Liver (tissue), 9 donors: ENCODE results near the gene GNA15. TPM values are rescaled to one million over a fixed set of nuclear protein-coding genes. Genes with fewer than 3 reads are reported as not detected.

Source experiments
- DNase-seq: peaks from one replicate; pipeline ENCODE4 v3.0.0-alpha.2; 2017; ENCODE audit warnings: low spot score
- H3K27ac ChIP-seq, 2 donors: one replicate each; pipeline ENCODE4 v1.7.0; 2013; ENCODE audit warnings: inconsistent platforms in 2 of 2, low read length in 2 of 2, control low read depth in 1 of 2, low read depth in 1 of 2, mild to moderate bottlenecking in 1 of 2
- H3K27me3 ChIP-seq, 4 donors: one replicate each; pipeline versions ENCODE4 v1.6.1 to v1.7.0; 2013; ENCODE audit warnings: low read length in 3 of 4, inconsistent platforms in 1 of 4, mild to moderate bottlenecking in 1 of 4, moderate library complexity in 1 of 4; ENCODE audit not compliant: control insufficient read depth in 4 of 4, insufficient read depth in 4 of 4
- H3K36me3 ChIP-seq, 4 donors: one replicate each; pipeline versions ENCODE4 v1.6.1 to v1.7.0; 2013; ENCODE audit warnings: low read length in 3 of 4, mild to moderate bottlenecking in 3 of 4, low read depth in 1 of 4, moderate library complexity in 1 of 4; ENCODE audit not compliant: control insufficient read depth in 4 of 4, insufficient read depth in 3 of 4
- H3K4me1 ChIP-seq, 4 donors: one replicate each; pipeline versions ENCODE4 v1.6.1 to v1.7.0; 2013; ENCODE audit warnings: low read length in 3 of 4, mild to moderate bottlenecking in 3 of 4, moderate library complexity in 1 of 4; ENCODE audit not compliant: control insufficient read depth in 4 of 4, insufficient read depth in 4 of 4
- H3K4me3 ChIP-seq, 3 donors: one replicate each; pipeline versions ENCODE4 v1.6.1 to v1.7.0; 2013; ENCODE audit warnings: low read length in 3 of 3, control low read depth in 1 of 3, low read depth in 1 of 3, mild to moderate bottlenecking in 1 of 3
- H3K9ac ChIP-seq, 2 donors: one replicate each; pipeline ENCODE4 v1.7.0; 2013; ENCODE audit warnings: low read length in 2 of 2, mild to moderate bottlenecking in 2 of 2, moderate library complexity in 2 of 2, control low read depth in 1 of 2, low read depth in 1 of 2
- H3K9me3 ChIP-seq, 4 donors: one replicate each; pipeline versions ENCODE4 v1.6.1 to v1.7.0; 2013; ENCODE audit warnings: low read length in 3 of 4; ENCODE audit not compliant: control insufficient read depth in 4 of 4
- ATF3 ChIP-seq: IDR thresholded peaks from 2 replicates; pipeline ENCODE4 v1.6.1; 2016; ENCODE audit warnings: antibody characterized with exemption
- CTCF ChIP-seq: fragments of 150-350 bp; IDR thresholded peaks from 2 replicates; pipeline ENCODE4 v1.5.1; 2017; ENCODE audit warnings: improper control_type of control experiment, low read depth, low read length; ENCODE audit not compliant: missing input control
- GABPA ChIP-seq, 2 donors: IDR thresholded peaks in 1 of 2; conservative IDR thresholded peaks in 1 of 2; 2 replicates each; pipeline ENCODE4 v1.6.1; 2016; ENCODE audit warnings: antibody characterized with exemption in 2 of 2, mild to moderate bottlenecking in 1 of 2, moderate library complexity in 1 of 2
- HNF4A ChIP-seq, 2 donors: conservative IDR thresholded peaks; 2 replicates each; pipeline ENCODE4 v1.6.1; 2016; ENCODE audit warnings: antibody characterized with exemption in 2 of 2, mild to moderate bottlenecking in 2 of 2
- MAX ChIP-seq: IDR thresholded peaks from 2 replicates; pipeline ENCODE4 v1.6.1; 2016; ENCODE audit warnings: antibody characterized with exemption
- RAD21 ChIP-seq, 2 donors: IDR thresholded peaks; 2 replicates each; pipeline ENCODE4 v1.6.1; 2016; ENCODE audit warnings: antibody characterized with exemption in 2 of 2, mild to moderate bottlenecking in 2 of 2
- REST ChIP-seq: IDR thresholded peaks from 2 replicates; pipeline ENCODE4 v1.6.1; 2016; ENCODE audit warnings: antibody characterized with exemption, mild to moderate bottlenecking
- RXRA ChIP-seq, 2 donors: IDR thresholded peaks; 2 replicates each; pipeline ENCODE4 v1.6.1; 2017 to 2018; ENCODE audit warnings: antibody characterized with exemption in 2 of 2, mild to moderate bottlenecking in 1 of 2
- TAF1 ChIP-seq: conservative IDR thresholded peaks from 2 replicates; pipeline ENCODE4 v1.6.1; 2016; ENCODE audit warnings: antibody characterized with exemption, mild to moderate bottlenecking
- YY1 ChIP-seq: IDR thresholded peaks from 2 replicates; pipeline ENCODE4 v1.6.1; 2016; ENCODE audit warnings: antibody characterized with exemption, mild to moderate bottlenecking
- ZBTB33 ChIP-seq: IDR thresholded peaks from 2 replicates; pipeline ENCODE4 v1.6.1; 2016; ENCODE audit warnings: antibody characterized with exemption
- WGBS: extraction: QIAGEN DNeasy Blood & Tissue Kit; methylation state at CpG from one replicate; pipeline ENCODE4 v1.1.7; 2013; 5-methylcytosine and 5-hydroxymethylcytosine counted together
- polyA plus RNA-seq, 2 donors: library from polyadenylated mRNA; stranded (reverse) in 1 of 2; unstranded in 1 of 2; fragments of 200-250 nt in 1 of 2; fragments of >200 nt in 1 of 2; fragmentation: Nextera tagmentation in 1 of 2; extraction: Ambion mirVana in 1 of 2; gene quantifications; one replicate each; pipeline versions ENCODE4 v1.2.1 to v1.2.3, GENCODE V29; 2013 to 2015
- total RNA-seq, 2 donors: library from RNA; depleted of rRNA; stranded (reverse); fragments of >200 nt; gene quantifications; one replicate each; pipeline ENCODE4 v1.2.3, GENCODE V29; 2014
- donor health status: healthy.
- donor health status: healthy.
- donor health status: healthy.
- donor health status: healthy.
- donor health status: healthy.

The GNA15 gene
- total and polyA plus RNA-seq, 4 donors = 0.11 to 10.4 (median 1.4) TPM

GRCh38 chr19:3124630-3125029, 11.2 kb upstream of the GNA15 start (continued):
- TF ChIP-seq HNF4A (conservative IDR thresholded peaks at IDR 0.05) = no peak

GRCh38 chr19:3125900-3126524, 9.8 kb upstream of the GNA15 start:
- Histone ChIP-seq H3K4me1 (peaks cover 3 to 18% (median 11%) of the 10 kb centered on the region in 4 donors), H3K27ac (no peak overlapping the region), H3K36me3 (no peaks in the 10 kb centered on the region), H3K27me3 (no peaks in the 10 kb centered on the region), H3K9ac (no peak overlapping the region), H3K4me3 (no peak overlapping the region), H3K9me3 (no peaks in the 10 kb centered on the region)
- TF ChIP-seq GABPA (IDR thresholded peaks at IDR 0.05 in 1 of 2, conservative IDR thresholded peaks at IDR 0.05 in 1 of 2) (no peak), CTCF (peak; percentile 63), RAD21 (IDR thresholded peaks at IDR 0.05) (peak; percentile 62 to 75)
- 21% methylated on average over 14 of the region's 14 CpGs for WGBS
- peak; percentile 83 for DNase-seq

- H3K4me3 ChIP-seq = no peak overlapping the region
- WGBS = 12% methylated on average over 1 of the region's 1 CpG
- H3K4me1 ChIP-seq = peaks cover 0 to 1% (median under 1%) of the 10 kb centered on the region in 4 donors
- no peak overlapping the region for H3K9ac ChIP-seq
- no peaks in the 10 kb centered on the region for H3K27me3 ChIP-seq
- H3K27ac ChIP-seq = no peak overlapping the region
- no peak for DNase-seq
- TF ChIP-seq RXRA (IDR thresholded peaks at IDR 0.05) (no peak), ATF3 (no peak), YY1 (no peak), RAD21 (IDR thresholded peaks at IDR 0.05) (peak; percentile 67 to 75), CTCF (peak; percentile 44), TAF1 (no peak), MAX (no peak), ZBTB33 (no peak), REST (no peak)
- no peaks in the 10 kb centered on the region for H3K9me3 ChIP-seq
- no peaks in the 10 kb centered on the region for H3K36me3 ChIP-seq
Observed at GRCh38 chr19:3129112-3129511, 6.7 kb upstream of the GNA15 start.
